A673 (cell line): Measurements from ENCODE around the gene MAN1B1. TPM values are rescaled to one million over a fixed set of nuclear protein-coding genes. Genes with fewer than 3 reads are reported as not detected.

Source experiments
- BruUV-seq: library from RNA; stranded (reverse); fragments of 400-500 nt; replicated peaks from 2 replicates; lab custom pipeline; 2021; lab: Mats Ljungman, UMichigan
- CTCF ChIA-PET: fragments of 300-600 bp; sonication (Branson Sonifier 250); formaldehyde crosslinking; loops from one replicate; lab custom pipeline; 2022; ENCODE audit warnings: antibody characterized with exemption; lab: Charles Lee
- POLR2A ChIA-PET: fragments of 300-600 bp; sonication (Branson Sonifier 250); formaldehyde crosslinking; loops from one replicate; lab custom pipeline; 2022; ENCODE audit warnings: antibody characterized with exemption; ENCODE audit not compliant: low non-redundant PET; lab: Charles Lee
- DNase-seq: peaks from one replicate; pipeline ENCODE4 v3.0.0-alpha.2; 2015; ENCODE audit warnings: low spot score
- H3K27ac ChIP-seq: fragments of 200-600 bp; sonication (generic); 2 replicates; pipeline ENCODE4 v1.5.1; 2016; ENCODE audit warnings: mixed run types, low read depth, mild to moderate bottlenecking, mixed read lengths, antibody characterized with exemption, low read length; ENCODE audit not compliant: poor library complexity, severe bottlenecking
- H3K27me3 ChIP-seq: fragments of 200-600 bp; sonication (generic); replicated peaks from 2 replicates; pipeline ENCODE4 v1.6.1; 2017; ENCODE audit warnings: mixed run types, low read depth, mild to moderate bottlenecking, mixed read lengths, antibody characterized with exemption, low read length; ENCODE audit not compliant: insufficient read depth, poor library complexity
- H3K36me3 ChIP-seq: fragments of 200-600 bp; sonication (generic); 2 replicates; pipeline ENCODE4 v1.6.1; 2016; ENCODE audit warnings: mixed run types, mild to moderate bottlenecking, mixed read lengths, antibody characterized with exemption, low read length; ENCODE audit not compliant: insufficient read depth, poor library complexity, severe bottlenecking
- H3K4me1 ChIP-seq: fragments of 200-600 bp; sonication (generic); 2 replicates; pipeline ENCODE4 v1.6.1; 2017; ENCODE audit warnings: mixed run types, mild to moderate bottlenecking, mixed read lengths, antibody characterized with exemption, low read length; ENCODE audit not compliant: insufficient read depth, poor library complexity, severe bottlenecking
- H3K4me3 ChIP-seq: fragments of 200-600 bp; sonication (generic); 2 replicates; pipeline ENCODE4 v1.5.1; 2016; ENCODE audit warnings: low read depth, mixed run types, mild to moderate bottlenecking, mixed read lengths, low read length; ENCODE audit not compliant: poor library complexity, severe bottlenecking
- H3K9me3 ChIP-seq: fragments of 200-600 bp; sonication (generic); 2 replicates; pipeline ENCODE4 v1.6.1; 2016; ENCODE audit warnings: mixed run types, low read depth, mild to moderate bottlenecking, mixed read lengths, antibody characterized with exemption, low read length; ENCODE audit not compliant: poor library complexity, severe bottlenecking
- EZH2 ChIP-seq: fragments of 200-600 bp; sonication (generic); IDR thresholded peaks from 2 replicates; pipeline ENCODE4 v1.6.1; 2017; ENCODE audit warnings: borderline replicate concordance, low read depth, mild to moderate bottlenecking, mixed read lengths, antibody characterized with exemption, low read length; ENCODE audit not compliant: poor library complexity, severe bottlenecking
- intact Hi-C: fragments of 100-400 bp; cut with micrococcal nuclease; formaldehyde crosslinking; loops from one replicate; pipeline ENCODE4 v1.10.0; 2022; ENCODE audit not compliant: unreplicated experiment
- total RNA-seq: library from RNA; stranded (reverse); gene quantifications from 2 replicates; pipeline ENCODE4 v1.2.3, GENCODE V29; 2021
- TF ChIP-seq, protein P1 (sequence below): fragments of 300-800, 200-600 bp; sonication (generic); conservative IDR thresholded peaks from 2 replicates; pipeline ENCODE4 v1.5.1; 2017; ENCODE audit warnings: low read depth, mild to moderate bottlenecking, antibody characterized with exemption, low read length, moderate library complexity, mixed read lengths

Gene MAN1B1
- total RNA-seq, 1 experiment from 2014 or later: 48.6 TPM

DNA sequence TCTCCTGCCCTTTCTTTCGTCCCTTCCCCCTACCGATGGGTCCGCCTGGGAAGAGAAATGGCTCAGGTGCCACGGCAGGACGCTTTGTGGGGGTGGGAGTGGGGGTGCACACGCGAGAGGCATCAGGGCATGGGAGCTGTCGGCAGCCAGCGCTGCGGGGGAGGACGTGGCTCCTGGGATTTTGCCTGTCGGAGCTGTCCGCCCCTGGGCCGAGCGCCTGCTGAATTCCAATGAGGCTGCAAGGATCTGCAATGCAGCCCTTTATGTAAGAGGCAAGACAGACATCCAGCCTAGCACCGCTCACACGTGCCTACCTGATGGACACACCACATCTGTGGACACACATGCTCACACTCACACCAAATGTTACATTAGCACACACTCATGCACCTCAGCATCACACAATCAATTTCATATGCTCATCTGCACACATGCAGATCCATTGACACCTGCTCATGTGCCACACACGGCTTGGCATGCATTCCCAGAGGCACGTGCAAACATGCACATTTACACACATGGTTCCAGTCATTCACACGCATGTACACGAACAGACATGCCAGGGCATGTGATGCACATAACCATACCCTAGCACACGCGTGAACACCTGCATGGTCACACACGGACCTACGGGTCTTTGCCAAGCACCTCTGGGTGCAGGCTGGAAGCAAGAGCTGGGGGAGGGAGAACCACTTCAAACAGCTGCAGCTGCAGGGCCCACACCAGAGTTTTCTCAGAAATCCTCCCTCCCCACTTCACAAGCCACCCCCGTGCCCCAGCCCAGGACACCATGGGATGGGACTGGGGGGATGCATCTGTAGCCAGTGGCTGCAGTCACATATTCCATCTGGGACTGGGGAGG lies 53.6 kb downstream of the MAN1B1 start:
- H3K36me3 ChIP-seq: no peaks in the 10 kb centered on the region
- ChIA-PET CTCF (no interaction called here), POLR2A (no interaction called here)
- DNase-seq: no peak
- no peaks in the 10 kb centered on the region for H3K9me3 ChIP-seq
- no peak overlapping the region for H3K27ac ChIP-seq
- H3K4me3 ChIP-seq: no peak overlapping the region
- H3K27me3 ChIP-seq: peaks cover 86% of the 10 kb centered on the region
- intact Hi-C loops: no loop called here
- TF ChIP-seq, protein P1, sequence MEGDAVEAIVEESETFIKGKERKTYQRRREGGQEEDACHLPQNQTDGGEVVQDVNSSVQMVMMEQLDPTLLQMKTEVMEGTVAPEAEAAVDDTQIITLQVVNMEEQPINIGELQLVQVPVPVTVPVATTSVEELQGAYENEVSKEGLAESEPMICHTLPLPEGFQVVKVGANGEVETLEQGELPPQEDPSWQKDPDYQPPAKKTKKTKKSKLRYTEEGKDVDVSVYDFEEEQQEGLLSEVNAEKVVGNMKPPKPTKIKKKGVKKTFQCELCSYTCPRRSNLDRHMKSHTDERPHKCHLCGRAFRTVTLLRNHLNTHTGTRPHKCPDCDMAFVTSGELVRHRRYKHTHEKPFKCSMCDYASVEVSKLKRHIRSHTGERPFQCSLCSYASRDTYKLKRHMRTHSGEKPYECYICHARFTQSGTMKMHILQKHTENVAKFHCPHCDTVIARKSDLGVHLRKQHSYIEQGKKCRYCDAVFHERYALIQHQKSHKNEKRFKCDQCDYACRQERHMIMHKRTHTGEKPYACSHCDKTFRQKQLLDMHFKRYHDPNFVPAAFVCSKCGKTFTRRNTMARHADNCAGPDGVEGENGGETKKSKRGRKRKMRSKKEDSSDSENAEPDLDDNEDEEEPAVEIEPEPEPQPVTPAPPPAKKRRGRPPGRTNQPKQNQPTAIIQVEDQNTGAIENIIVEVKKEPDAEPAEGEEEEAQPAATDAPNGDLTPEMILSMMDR: no peak
- TF ChIP-seq EZH2: no peak
- no peaks in the 10 kb centered on the region for H3K4me1 ChIP-seq
- BruUV-seq: no TSS peak

DNA sequence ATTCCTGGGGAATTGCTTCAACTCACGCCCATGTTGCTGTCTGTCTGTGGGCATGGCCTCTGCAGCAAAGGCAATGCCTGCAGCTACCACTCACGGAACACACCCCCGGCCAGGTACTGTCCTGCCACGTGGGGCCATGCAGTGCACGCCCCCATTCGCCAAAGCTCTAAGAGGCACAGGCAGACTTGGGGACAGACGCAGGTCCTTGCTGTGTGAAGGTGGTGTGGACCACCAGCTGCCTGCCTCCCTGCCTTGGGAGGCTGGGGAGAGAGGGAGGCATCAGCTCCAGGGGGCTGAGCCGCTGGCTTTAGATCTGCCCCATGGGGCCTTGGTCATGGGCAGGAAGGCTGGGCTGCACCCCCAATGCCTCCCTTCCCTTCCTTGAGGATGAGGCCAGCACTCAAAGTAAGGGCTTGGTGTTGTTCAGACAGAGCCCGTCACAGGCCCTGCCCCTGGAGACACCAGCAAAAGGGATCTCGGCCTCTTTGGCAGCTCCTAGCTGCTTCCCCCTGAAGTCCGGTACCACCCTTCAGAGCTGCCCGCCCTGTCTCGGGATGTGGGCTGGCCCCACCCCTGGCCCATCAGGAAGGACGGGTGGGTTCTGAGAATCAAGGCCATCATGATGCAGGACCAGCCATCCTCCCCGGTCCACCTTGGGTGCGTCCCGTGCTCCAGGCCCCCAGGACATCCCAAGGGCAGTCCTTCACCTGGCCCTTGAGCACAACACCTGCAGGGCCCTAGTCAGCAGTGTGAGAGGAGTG lies 54.4 kb downstream of the MAN1B1 start:
- H3K27me3 ChIP-seq: peaks cover 81% of the 10 kb centered on the region
- no TSS peak for BruUV-seq
- CTCF ChIA-PET: no interaction called here
- H3K4me3 ChIP-seq: no peak overlapping the region
- H3K27ac ChIP-seq: no peak overlapping the region
- H3K4me1 ChIP-seq: no peaks in the 10 kb centered on the region
- TF ChIP-seq, protein P1: no peak
- TF ChIP-seq EZH2: no peak
- intact Hi-C loops: no loop called here
- POLR2A ChIA-PET: no interaction called here
- H3K9me3 ChIP-seq: no peaks in the 10 kb centered on the region
- no peaks in the 10 kb centered on the region for H3K36me3 ChIP-seq
- no peak for DNase-seq

DNA sequence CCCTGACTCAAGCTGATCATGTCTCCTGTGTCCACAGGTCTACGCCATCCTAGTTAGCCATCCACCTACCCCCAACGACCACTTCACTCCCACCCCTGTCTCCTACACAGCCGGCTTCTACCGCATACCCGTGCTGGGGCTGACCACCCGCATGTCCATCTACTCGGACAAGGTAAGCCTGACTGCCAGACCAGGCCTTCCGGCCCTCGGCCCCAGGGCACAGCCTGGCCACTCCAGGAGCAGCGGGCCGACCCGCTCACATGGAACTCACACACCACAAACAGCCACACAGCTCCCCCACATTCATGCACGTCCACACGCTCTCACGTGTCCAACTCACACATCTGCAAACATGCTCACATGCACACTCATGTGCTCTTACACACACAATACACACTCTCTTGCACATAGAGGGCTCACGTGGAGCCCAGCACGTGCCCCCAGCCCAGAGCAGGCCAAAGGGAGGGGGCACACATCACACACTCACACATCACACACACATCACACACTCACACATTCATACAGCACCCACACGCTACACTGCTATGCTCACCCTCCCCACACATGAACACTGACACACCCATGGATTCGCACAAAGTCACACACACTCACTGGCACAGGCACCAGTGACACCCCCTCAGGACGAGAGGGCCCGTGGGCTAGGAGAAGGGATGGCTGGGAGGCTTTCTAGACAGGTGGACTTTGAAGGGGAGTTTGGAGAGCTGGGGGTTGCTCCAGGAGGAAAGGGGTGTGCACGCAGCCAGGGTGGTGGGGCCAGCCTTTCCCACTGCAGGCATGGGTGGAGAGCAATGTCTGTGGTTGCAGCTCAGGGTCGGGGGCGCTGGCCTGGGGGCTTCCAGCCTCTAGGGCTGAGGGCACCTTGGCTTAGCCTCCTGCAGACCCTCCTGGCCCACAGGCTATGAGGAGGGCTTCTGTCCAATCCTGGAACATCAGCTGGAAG lies 55.5 kb downstream of the MAN1B1 start:
- Histone ChIP-seq H3K27ac (no peak overlapping the region), H3K4me3 (no peak overlapping the region), H3K4me1 (no peaks in the 10 kb centered on the region), H3K27me3 (peaks cover 74% of the 10 kb centered on the region), H3K9me3 (no peaks in the 10 kb centered on the region), H3K36me3 (no peaks in the 10 kb centered on the region)
- DNase-seq: no peak
- intact Hi-C loops: no loop called here
- no TSS peak for BruUV-seq
- TF ChIP-seq EZH2: no peak
- TF ChIP-seq, protein P1: no peak
- ChIA-PET CTCF (no interaction called here), POLR2A (no interaction called here)
